Stomach (tissue), 4 donors: Measurements from ENCODE around the gene MCCD1.

Source experiments
- CTCF ChIP-seq, 7 experiments: fragments of 450-650 bp in 4 of 7; fragments of 200-600 bp in 3 of 7; sonication (generic) in 3 of 7; IDR thresholded peaks; one replicate each; pipeline ENCODE4 v1.5.1; 2016 to 2019; ENCODE audit warnings: antibody characterized with exemption in 7 of 7, control low read depth in 2 of 7, mild to moderate bottlenecking in 1 of 7
- EP300 ChIP-seq: sonication (generic); formaldehyde crosslinking; IDR thresholded peaks from one replicate; pipeline ENCODE4 v1.6.1; 2017; ENCODE audit warnings: antibody characterized with exemption
- POLR2A ChIP-seq, 4 donors: fragments of 450-650 bp; IDR thresholded peaks; one replicate each; pipeline ENCODE4 v1.6.1; 2016; ENCODE audit warnings: antibody characterized with exemption in 4 of 4, control low read depth in 2 of 4, mild to moderate bottlenecking in 1 of 4, moderate library complexity in 1 of 4
- POLR2AphosphoS5 ChIP-seq, 3 donors: sonication (generic); formaldehyde crosslinking; IDR thresholded peaks; one replicate each; pipeline ENCODE4 v1.6.1; 2016; ENCODE audit warnings: antibody characterized with exemption in 3 of 3

- TF ChIP-seq CTCF (IDR thresholded peaks at IDR 0.05) (peak in 1 of 7 experiments; percentile 2), POLR2A (IDR thresholded peaks at IDR 0.05) (no peak), POLR2AphosphoS5 (IDR thresholded peaks at IDR 0.05) (no peak), EP300 (no peak)
These were observed 12.4 kb downstream of the MCCD1 start for GRCh38 chr6:31541059-31541657.
